HG03520 (cell line): Measurements from ENCODE around the gene ACADSB.

ENCODE experiments used
- ATAC-seq: cut with Tn5 transposase; IDR thresholded peaks from one replicate; pipeline ENCODE4 v1.9.1; 2021; ENCODE audit warnings: mild to moderate bottlenecking, moderate library complexity; ENCODE audit not compliant: unreplicated experiment

Gene ACADSB

GRCh38 chr10:123001370-123001769 is 7.4 kb upstream of the ACADSB start:
- no peak for ATAC-seq

DNA sequence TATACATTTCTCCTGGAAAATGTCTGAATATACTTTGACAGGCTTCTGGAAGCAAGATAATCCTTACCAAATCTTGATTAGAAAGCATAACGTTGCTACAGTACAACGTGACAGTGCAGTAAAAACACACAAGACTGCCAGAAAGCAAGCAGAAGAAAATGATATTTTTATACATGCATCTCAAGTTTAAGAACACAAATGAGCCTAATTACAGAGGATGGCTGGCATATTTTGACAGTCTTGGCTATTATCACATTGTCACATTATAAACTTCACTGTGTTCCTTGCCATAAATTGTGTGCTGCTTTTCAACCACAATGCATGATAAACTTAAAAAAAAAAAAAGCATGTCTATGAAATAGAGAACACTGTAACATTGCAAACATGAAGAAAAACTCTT is 4.5 kb upstream of the ACADSB start:
- no peak for ATAC-seq

DNA sequence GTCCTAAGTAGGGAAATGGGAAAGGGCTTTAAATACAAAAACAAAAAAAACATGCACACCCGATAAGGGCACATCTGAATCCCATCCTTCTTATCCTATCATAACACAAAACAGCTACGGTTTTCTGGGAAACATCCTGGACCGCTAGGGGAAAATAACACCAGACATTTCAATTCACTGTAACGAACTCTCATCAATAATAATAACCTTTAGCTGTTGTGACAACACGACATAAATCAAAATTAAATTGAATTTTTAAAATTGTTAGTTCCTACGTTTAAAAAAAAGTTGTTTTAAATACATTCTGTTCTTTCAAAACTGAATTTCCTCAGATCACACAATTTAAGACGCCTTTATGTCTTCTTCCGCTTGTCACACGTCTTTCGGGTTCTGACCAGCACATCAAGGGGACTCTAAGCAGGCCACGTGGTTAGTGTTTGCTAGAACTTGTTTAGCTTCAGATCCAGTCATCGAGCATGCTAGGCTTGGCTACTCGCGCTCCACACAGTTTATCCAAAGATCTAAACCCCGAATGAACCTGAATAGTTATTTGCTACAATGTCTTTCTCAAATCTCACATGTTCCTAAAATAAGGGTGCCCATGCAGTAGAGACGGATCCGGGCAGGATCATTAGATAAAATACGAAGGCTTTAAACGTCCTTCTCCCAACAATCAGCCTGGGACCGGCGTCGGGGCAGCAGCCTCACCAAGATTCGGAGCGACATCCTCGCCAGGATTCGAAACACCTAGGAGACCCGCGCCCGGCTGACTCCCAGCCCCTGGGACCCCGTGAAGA is 1.1 kb upstream of the ACADSB start:
- ATAC-seq = peak; percentile 44

- ATAC-seq = peak; percentile 19
Measured at GRCh38 chr10:123009105-123009820, 457 bp downstream of the ACADSB start.

DNA sequence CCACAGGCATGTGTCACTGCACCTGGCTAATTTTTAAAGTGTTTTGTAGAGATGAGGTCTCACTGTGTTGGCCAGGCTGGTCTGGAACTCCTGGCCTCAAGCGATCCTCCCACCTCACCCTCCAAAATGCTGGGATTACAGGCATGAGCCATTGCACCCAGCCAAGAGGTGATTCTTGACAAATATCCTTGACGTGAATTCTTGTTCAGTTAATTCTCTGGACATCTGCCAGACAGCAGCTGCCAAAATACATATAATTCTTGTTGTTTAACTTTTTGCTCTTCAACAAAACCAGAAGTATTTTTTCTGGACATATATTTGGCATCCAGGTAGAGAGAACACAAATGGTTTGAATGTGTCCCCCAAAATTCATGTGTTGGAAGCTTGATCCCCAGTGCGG is 3.2 kb downstream of the ACADSB start:
- no peak for ATAC-seq

GRCh38 chr10:123013456-123014419 is 4.9 kb downstream of the ACADSB start:
- ATAC-seq = no peak

DNA sequence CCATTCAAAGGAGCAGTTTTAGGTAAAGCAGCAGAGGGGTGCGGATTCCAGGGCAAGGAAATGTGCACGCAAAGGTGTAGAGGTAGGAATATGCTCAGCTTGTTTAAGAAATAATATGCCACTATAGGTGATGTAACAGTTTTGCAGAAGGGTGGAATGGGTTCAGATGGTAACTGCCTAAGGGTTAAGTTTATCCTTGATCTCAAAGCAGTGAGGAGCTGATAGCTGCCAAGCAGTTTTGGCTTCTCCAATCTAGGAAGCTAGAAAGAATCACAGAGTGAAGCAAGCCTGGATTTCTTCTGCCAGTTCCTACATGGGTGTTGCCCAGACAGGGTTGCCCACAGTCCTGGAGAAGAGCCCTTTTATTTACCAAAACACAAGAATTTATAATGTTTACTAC is 6.0 kb downstream of the ACADSB start:
- ATAC-seq = no peak

- no peak for ATAC-seq
Measured at GRCh38 chr10:123016228-123016627, 7.4 kb downstream of the ACADSB start.

DNA sequence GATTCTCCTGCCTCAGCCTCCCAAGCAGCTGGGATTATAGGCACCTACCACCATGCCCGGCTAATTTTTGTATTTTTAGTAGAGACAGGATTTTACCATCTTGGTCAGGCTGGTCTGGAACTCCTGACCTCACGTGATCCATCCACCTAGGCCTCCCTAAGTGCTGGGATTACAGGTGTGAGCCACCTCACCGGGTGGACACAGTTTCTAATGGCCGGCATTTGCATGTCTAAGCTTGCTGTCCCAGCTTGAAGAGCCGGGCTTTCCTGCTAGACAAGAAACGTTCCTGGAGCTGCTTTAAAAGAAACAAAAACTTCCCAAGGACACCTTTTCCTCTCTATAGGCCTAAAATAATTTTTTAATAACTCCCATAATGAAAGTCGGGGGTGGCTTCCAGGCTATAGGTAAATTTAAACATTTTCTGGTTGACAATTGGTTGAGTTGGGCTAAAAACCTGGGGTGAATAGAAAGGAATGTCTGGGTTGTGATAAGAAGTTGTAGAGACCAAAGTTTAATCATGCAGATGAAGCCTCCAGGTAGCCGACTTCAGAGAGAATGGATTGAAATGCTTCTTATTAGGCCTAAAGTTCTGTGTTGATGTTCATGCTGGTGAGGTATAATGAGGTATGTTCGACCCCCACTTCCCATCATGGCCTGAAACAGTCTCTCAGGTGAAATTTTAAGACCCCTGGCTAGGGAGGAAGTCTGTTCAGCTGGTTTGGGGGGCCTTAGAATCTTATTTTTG is 8.8 kb downstream of the ACADSB start:
- no peak for ATAC-seq

GRCh38 chr10:123018531-123018930 is 9.7 kb downstream of the ACADSB start:
- no peak for ATAC-seq

- no peak for ATAC-seq
Measured at GRCh38 chr10:123019264-123019663, 10.5 kb downstream of the ACADSB start.

GRCh38 chr10:123019941-123020703 is 11.3 kb downstream of the ACADSB start:
- ATAC-seq = no peak

GRCh38 chr10:123021517-123021916 is 12.7 kb downstream of the ACADSB start:
- ATAC-seq = no peak

DNA sequence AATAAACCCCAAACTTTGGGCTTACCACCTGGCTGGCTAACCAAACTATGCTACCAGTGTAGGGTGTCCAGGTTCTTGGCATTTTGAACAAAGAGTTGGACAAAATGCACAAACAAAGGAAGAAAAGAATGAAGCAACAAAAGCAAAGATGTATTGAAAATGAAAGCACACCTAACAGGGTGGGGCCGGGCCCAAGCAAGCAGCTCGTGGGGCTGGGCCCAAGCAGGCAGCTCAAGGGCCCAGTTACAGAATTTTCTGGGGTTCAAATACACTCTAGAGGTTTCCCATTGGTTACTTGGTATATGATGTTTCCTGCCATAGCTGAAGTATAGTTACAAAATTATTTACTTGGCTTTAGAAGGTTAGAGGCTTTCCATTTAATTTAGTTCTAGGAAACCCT is 15.7 kb downstream of the ACADSB start:
- no peak for ATAC-seq

- no peak for ATAC-seq
Measured at GRCh38 chr10:123026302-123026701, 17.5 kb downstream of the ACADSB start.

DNA sequence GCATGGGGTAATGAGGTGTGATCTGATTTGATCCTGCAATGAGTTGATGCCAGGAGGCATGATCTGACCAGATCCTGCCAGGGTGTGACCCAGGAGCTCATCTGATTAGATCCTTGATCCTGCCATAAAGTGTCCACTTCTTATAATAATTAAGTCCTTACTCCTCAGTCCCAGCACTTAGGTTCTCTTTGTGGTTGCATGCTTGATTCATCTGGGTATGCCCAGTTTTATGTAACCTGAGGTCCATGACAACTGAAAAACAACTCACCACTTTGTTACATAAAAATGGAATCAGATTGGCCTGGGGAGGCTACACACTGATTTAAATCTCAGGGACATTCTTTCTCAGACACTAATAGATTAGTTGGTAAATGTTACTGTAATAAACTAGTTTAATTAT is 19.1 kb downstream of the ACADSB start:
- ATAC-seq = no peak

- ATAC-seq = no peak
Measured at GRCh38 chr10:123031124-123031523, 22.3 kb downstream of the ACADSB start.

- ATAC-seq = no peak
Measured at GRCh38 chr10:123034332-123034731, 25.5 kb downstream of the ACADSB start.

- no peak for ATAC-seq
Measured at GRCh38 chr10:123035467-123036086, 26.8 kb downstream of the ACADSB start.
